SK-N-SH (cell line): ENCODE data around the gene GSTO1. TPM values are rescaled to one million over a fixed set of nuclear protein-coding genes. Genes with fewer than 3 reads are reported as not detected.

Source experiments
- CTCF ChIA-PET: fragments of 300-600, 350-600 bp; formaldehyde crosslinking; extraction: SDS; loops from one replicate; lab custom pipeline; 2021; lab: Yijun Ruan, JAX
- POLR2A ChIA-PET: fragments of 350-600 bp; sonication (Branson Sonifier 250); formaldehyde crosslinking; extraction: SDS; loops from one replicate; lab custom pipeline; 2020; ENCODE audit warnings: antibody characterized with exemption, inconsistent platforms; lab: Yijun Ruan, JAX
- DNase-seq: peaks from one replicate; pipeline ENCODE4 v3.0.0; 2012
- H2AFZ ChIP-seq: fragments of 200-600 bp; sonication (generic); 2 replicates; pipeline ENCODE4 v1.8.1; 2016; ENCODE audit warnings: antibody characterized with exemption, mild to moderate bottlenecking, low read depth
- H3F3A ChIP-seq: fragments of 200-600 bp; sonication (generic); replicated peaks from 2 replicates; pipeline ENCODE3; 2016; ENCODE audit warnings: antibody characterized with exemption, mild to moderate bottlenecking; ENCODE audit not compliant: insufficient read depth
- H3K27ac ChIP-seq, 2 experiments: fragments of 200-500 bp in 1 of 2; fragments of 200-600 bp in 1 of 2; sonication (Bioruptor generic) in 1 of 2; sonication (generic), shearing (Covaris generic) in 1 of 2; 2 replicates each; pipeline versions ENCODE4 v1.5.1 to v1.6.1; 2014 to 2016; ENCODE audit warnings: low read depth in 2 of 2, inconsistent platforms in 1 of 2, low read length in 1 of 2, mild to moderate bottlenecking in 1 of 2, mixed read lengths in 1 of 2
- H3K27me3 ChIP-seq: fragments of 200-600 bp; sonication (generic), shearing (Covaris generic); 2 replicates; pipeline ENCODE4 v1.6.1; 2016; ENCODE audit warnings: mixed run types; ENCODE audit not compliant: insufficient read depth
- H3K36me3 ChIP-seq, 2 experiments: fragments of 200-500 bp in 1 of 2; fragments of 200-600 bp in 1 of 2; sonication (Bioruptor generic) in 1 of 2; sonication (generic) in 1 of 2; replicated peaks in 1 of 2; 2 replicates each; pipeline versions ENCODE3 to v1.5.1; 2014 to 2016; ENCODE audit warnings: low read length in 1 of 2, mild to moderate bottlenecking in 1 of 2; ENCODE audit not compliant: insufficient read depth in 2 of 2, control insufficient read depth in 1 of 2
- H3K4me1 ChIP-seq, 2 experiments: fragments of 200-500 bp in 1 of 2; fragments of 200-600 bp in 1 of 2; sonication (Bioruptor generic) in 1 of 2; sonication (generic), shearing (Covaris generic) in 1 of 2; 2 replicates each; pipeline versions ENCODE4 v1.5.1 to v1.6.1; 2014 to 2016; ENCODE audit warnings: low read depth in 1 of 2, low read length in 1 of 2, mixed run types in 1 of 2; ENCODE audit not compliant: insufficient read depth in 2 of 2, control insufficient read depth in 1 of 2
- H3K4me2 ChIP-seq: fragments of 200-600 bp; sonication (generic), shearing (Covaris generic); 2 replicates; pipeline ENCODE4 v1.6.1; 2017; ENCODE audit warnings: mixed run types
- H3K4me3 ChIP-seq, 2 experiments: fragments of 200-500 bp in 1 of 2; fragments of 200-600 bp in 1 of 2; sonication (Bioruptor generic) in 1 of 2; sonication (generic), shearing (Covaris generic) in 1 of 2; 2 replicates each; pipeline versions ENCODE4 v1.5.1 to v1.8.1; 2014 to 2016; ENCODE audit warnings: low read depth in 2 of 2, inconsistent platforms in 1 of 2, low read length in 1 of 2, mild to moderate bottlenecking in 1 of 2, mixed read lengths in 1 of 2, moderate library complexity in 1 of 2
- H3K79me2 ChIP-seq: fragments of 200-600 bp; sonication (generic); 2 replicates; pipeline ENCODE4 v1.8.1; 2017; ENCODE audit warnings: mild to moderate bottlenecking; ENCODE audit not compliant: insufficient read depth
- H3K9ac ChIP-seq: fragments of 200-600 bp; sonication (generic); 2 replicates; pipeline ENCODE4 v1.6.1; 2017; ENCODE audit warnings: mixed run types
- H3K9me2 ChIP-seq: fragments of 200-600 bp; sonication (generic); 2 replicates; pipeline ENCODE4 v1.6.1; 2017; ENCODE audit warnings: mixed run types
- H3K9me3 ChIP-seq: fragments of 200-600 bp; sonication (generic); 2 replicates; pipeline ENCODE4 v1.6.1; 2017; ENCODE audit warnings: mixed run types, mild to moderate bottlenecking, moderate library complexity
- H4K20me1 ChIP-seq: fragments of 200-600 bp; sonication (generic); 2 replicates; pipeline ENCODE4 v1.6.1; 2017; ENCODE audit warnings: mild to moderate bottlenecking, mixed run types; ENCODE audit not compliant: insufficient read depth
- CTCF ChIP-seq: fragments of 200-600 bp; sonication (generic); IDR thresholded peaks from 2 replicates; pipeline ENCODE4 v1.6.1; 2017; ENCODE audit warnings: antibody characterized with exemption, mild to moderate bottlenecking, moderate library complexity
- ELF1 ChIP-seq: IDR thresholded peaks from 2 replicates; pipeline ENCODE4 v1.4.0; 2012
- EP300 ChIP-seq, 2 experiments: IDR thresholded peaks; 2 replicates each; pipeline versions ENCODE4 v1.4.0 to v1.6.1; 2012; ENCODE audit warnings: borderline replicate concordance in 1 of 2, low read depth in 1 of 2, low read length in 1 of 2
- EZH2phosphoT487 ChIP-seq: fragments of 200-600 bp; sonication (generic); IDR thresholded peaks from 2 replicates; pipeline ENCODE4 v1.6.1; 2017; ENCODE audit warnings: low read depth, mixed run types, mild to moderate bottlenecking, antibody characterized with exemption, moderate library complexity, borderline replicate concordance
- FOSL2 ChIP-seq: IDR thresholded peaks from 2 replicates; pipeline ENCODE4 v1.4.0; 2012; ENCODE audit warnings: low read depth, mild to moderate bottlenecking, moderate library complexity, borderline replicate concordance
- GABPA ChIP-seq: IDR thresholded peaks from 2 replicates; pipeline ENCODE4 v1.4.0; 2012; ENCODE audit warnings: low read depth, mild to moderate bottlenecking
- GATA2 ChIP-seq: sonication (generic); formaldehyde crosslinking; IDR thresholded peaks from 2 replicates; pipeline ENCODE4 v1.5.0; 2020; ENCODE audit warnings: mild to moderate bottlenecking, missing genetic modification reagents
- IRF3 ChIP-seq: fragments of 150-350 bp; IDR thresholded peaks from 2 replicates; pipeline ENCODE4 v1.6.1; 2016; ENCODE audit warnings: mild to moderate bottlenecking, low read depth, low read length
- MEF2A ChIP-seq: IDR thresholded peaks from 2 replicates; pipeline ENCODE4 v1.4.0; 2012; ENCODE audit warnings: low read depth, borderline replicate concordance
- MXI1 ChIP-seq: IDR thresholded peaks from 2 replicates; pipeline ENCODE4 v1.6.1; 2012; ENCODE audit warnings: mild to moderate bottlenecking, low read depth, low read length, improper control_type of control experiment
- POLR2AphosphoS5 ChIP-seq: IDR thresholded peaks from 2 replicates; pipeline ENCODE4 v1.6.1; 2012; ENCODE audit warnings: low read depth, low read length
- RAD21 ChIP-seq: IDR thresholded peaks from 2 replicates; pipeline ENCODE4 v1.6.1; 2012; ENCODE audit warnings: mild to moderate bottlenecking, low read length
- RCOR1 ChIP-seq: fragments of 150-350 bp; IDR thresholded peaks from 2 replicates; pipeline ENCODE4 v1.6.1; 2017; ENCODE audit warnings: antibody characterized with exemption, low read length
- REST ChIP-seq: IDR thresholded peaks from 2 replicates; pipeline ENCODE4 v1.6.1; 2012; ENCODE audit warnings: mild to moderate bottlenecking, low read depth, low read length, moderate library complexity
- RFX5 ChIP-seq: IDR thresholded peaks from 2 replicates; pipeline ENCODE4 v1.6.1; 2012; ENCODE audit warnings: mild to moderate bottlenecking, improper control_type of control experiment, low read length
- TEAD4 ChIP-seq: IDR thresholded peaks from 2 replicates; pipeline ENCODE4 v1.4.0; 2012; ENCODE audit warnings: mild to moderate bottlenecking, borderline replicate concordance; ENCODE audit not compliant: insufficient read depth
- USF2 ChIP-seq: fragments of 150-350 bp; IDR thresholded peaks from 2 replicates; pipeline ENCODE4 v1.6.1; 2017; ENCODE audit warnings: antibody characterized with exemption, low read length, low read depth, borderline replicate concordance
- YY1 ChIP-seq: IDR thresholded peaks from 2 replicates; pipeline ENCODE4 v1.4.0; 2012; ENCODE audit warnings: low read depth, mild to moderate bottlenecking
- ZBTB33 ChIP-seq: IDR thresholded peaks from 2 replicates; pipeline ENCODE4 v1.4.0; 2012; ENCODE audit warnings: low read depth, borderline replicate concordance
- WGBS: methylation state at CpG from one replicate; pipeline ENCODE4 v1.1.6; 2017; ENCODE audit warnings: low lambda C conversion rate; 5-methylcytosine and 5-hydroxymethylcytosine counted together
- polyA plus RNA-seq, 3 experiments: library from polyadenylated mRNA; depleted of rRNA; stranded (reverse); fragments of >200 nt; gene quantifications; 2 replicates each; pipeline ENCODE4 v1.2.3, GENCODE V29; 2012
- TF ChIP-seq, protein P1 (sequence below): IDR thresholded peaks from 2 replicates; pipeline ENCODE4 v1.4.0; 2012; ENCODE audit warnings: low read depth

GSTO1 gene
- polyA plus RNA-seq, 1 of the 3 experiments (the other 2 are of a cell fraction): 126 TPM

DNA sequence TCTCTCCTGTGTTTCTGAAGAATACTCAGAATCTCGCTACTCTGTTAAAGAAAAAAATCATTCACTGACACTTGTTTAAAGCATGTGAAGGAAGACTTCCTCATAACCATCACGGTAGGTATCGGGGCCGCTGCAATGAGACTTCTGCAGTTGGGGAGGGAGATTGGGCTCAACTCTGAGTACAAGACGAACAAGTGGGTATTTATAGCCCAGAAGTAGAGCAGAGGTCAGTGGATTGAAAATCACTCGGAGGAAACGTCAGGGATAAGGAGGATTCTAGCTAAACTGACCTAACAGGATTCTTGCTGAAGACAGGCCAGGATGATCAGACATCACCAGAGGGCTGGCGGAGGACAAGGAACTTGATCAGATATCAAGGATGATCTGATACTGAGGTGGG is 50.2 kb downstream of the GSTO1 start:
- H3K9ac ChIP-seq: no peak overlapping the region
- H2AFZ ChIP-seq: no peak overlapping the region
- no peaks in the 10 kb centered on the region for H3K36me3 ChIP-seq
- H3K4me2 ChIP-seq: no peak overlapping the region
- no peak overlapping the region for H3K4me3 ChIP-seq
- no peaks in the 10 kb centered on the region for H3K27me3 ChIP-seq
- 88% methylated on average over 8 of the region's 8 CpGs for WGBS
- POLR2A ChIA-PET: no interaction called here
- peaks cover 7% of the 10 kb centered on the region for H3K79me2 ChIP-seq
- TF ChIP-seq GABPA (no peak), ELF1 (no peak), IRF3 (no peak), FOSL2 (no peak), RCOR1 (no peak), TEAD4 (no peak), POLR2AphosphoS5 (no peak), RAD21 (no peak), REST (no peak), CTCF (no peak), ZBTB33 (no peak), GATA2 (CRISPR knock-in tag) (no peak), MXI1 (no peak), YY1 (no peak), EP300 (IDR thresholded peaks at IDR 0.05; ENCODE audit: borderline replicate concordance in 1 of 2, low read depth in 1 of 2, low read length in 1 of 2) (no peak), USF2 (no peak), MEF2A (no peak), RFX5 (no peak), EZH2phosphoT487 (no peak)
- TF ChIP-seq, protein P1, sequence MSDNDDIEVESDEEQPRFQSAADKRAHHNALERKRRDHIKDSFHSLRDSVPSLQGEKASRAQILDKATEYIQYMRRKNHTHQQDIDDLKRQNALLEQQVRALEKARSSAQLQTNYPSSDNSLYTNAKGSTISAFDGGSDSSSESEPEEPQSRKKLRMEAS: no peak
- peaks cover 21% of the 10 kb centered on the region for H3F3A ChIP-seq
- no peaks in the 10 kb centered on the region for H3K9me3 ChIP-seq
- CTCF ChIA-PET: interaction anchor here (1.0 to 10.3 kb wide), 17 partner anchors 11 to 318 kb away, joined by 3 to 152 read pairs (median 6); partner anchors contain the start of genes CFAP58 and ITPRIP
- no peak for DNase-seq
- H3K27ac ChIP-seq: no peak overlapping the region
- H3K9me2 ChIP-seq: no peaks in the 10 kb centered on the region
- H4K20me1 ChIP-seq: no peaks in the 10 kb centered on the region
- peaks cover 23 to 25% of the 10 kb centered on the region in 2 experiments for H3K4me1 ChIP-seq
